AG10803 (cell line): ENCODE data around the gene HCN1.
"Not testable (repeated sequence)": the region's sequence is repeated elsewhere in the genome, so short reads cannot be mapped to it uniquely, and the experiment has no call there.

ENCODE experiments used
- DNase-seq: peaks from one replicate; pipeline ENCODE4 v3.0.0; 2010; ENCODE audit warnings: low read depth
- H3K4me3 ChIP-seq: 2 replicates; pipeline ENCODE4 v1.5.1; 2011; ENCODE audit warnings: mild to moderate bottlenecking, low read length, control low read depth
- CTCF ChIP-seq: conservative IDR thresholded peaks from 2 replicates; pipeline ENCODE4 v1.5.1; 2011; ENCODE audit warnings: mild to moderate bottlenecking, low read length, control low read depth, inconsistent platforms

HCN1 gene

GRCh38 chr5:45623832-45624231 is 72.3 kb downstream of the HCN1 start:
- H3K4me3 ChIP-seq: no peak overlapping the region
- DNase-seq: no peak
- no peak for TF ChIP-seq CTCF

GRCh38 chr5:45622365-45622764 is 73.8 kb downstream of the HCN1 start:
- no peak for DNase-seq
- no peak for TF ChIP-seq CTCF
- no peak overlapping the region for H3K4me3 ChIP-seq

- TF ChIP-seq CTCF: no peak
- no peak overlapping the region for H3K4me3 ChIP-seq
- no peak for DNase-seq
Measured at GRCh38 chr5:45617859-45618416, 78.2 kb downstream of the HCN1 start.

GRCh38 chr5:45609661-45610060 is 86.5 kb downstream of the HCN1 start:
- DNase-seq: no peak
- no peak for TF ChIP-seq CTCF
- H3K4me3 ChIP-seq: no peak overlapping the region

DNA sequence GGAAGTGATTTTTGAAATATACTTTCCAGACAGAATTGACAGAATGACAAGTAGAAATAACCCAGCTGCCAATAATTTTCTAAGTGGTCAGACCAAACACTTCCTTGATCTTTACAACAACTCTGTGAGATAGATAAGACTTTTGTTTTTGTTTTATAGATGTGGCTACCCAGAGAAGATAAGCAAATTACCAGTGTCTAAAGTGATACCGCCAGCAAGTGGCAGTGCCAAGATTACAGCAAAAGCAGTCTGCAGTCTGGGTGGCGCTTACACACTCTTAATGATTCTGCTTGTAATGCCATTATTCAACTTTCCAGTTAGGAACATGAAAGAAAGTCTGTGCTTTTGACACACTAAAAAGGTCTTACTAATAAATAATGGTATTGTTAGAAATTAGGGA is 92.1 kb downstream of the HCN1 start:
- no peak for TF ChIP-seq CTCF
- DNase-seq: no peak
- no peak overlapping the region for H3K4me3 ChIP-seq

DNA sequence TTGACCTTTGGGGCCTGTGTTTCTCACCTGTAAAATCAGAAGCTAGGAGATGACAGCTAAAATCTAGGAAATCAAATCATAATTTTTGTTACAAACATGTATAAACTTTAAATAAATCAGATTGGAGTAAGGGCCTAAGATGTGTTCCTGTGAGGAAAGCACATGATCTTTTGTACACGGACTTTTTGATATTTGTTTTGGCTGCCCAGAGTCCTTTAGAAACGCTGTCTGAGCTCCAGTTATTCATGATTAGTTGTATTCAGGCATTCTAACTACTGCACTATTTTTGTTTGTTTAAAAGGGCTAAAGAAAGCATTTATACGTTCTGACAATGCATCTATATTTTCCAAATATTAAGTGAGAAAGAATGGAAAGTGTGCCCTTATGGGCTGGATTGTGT is 94.8 kb downstream of the HCN1 start:
- H3K4me3 ChIP-seq: no peak overlapping the region
- DNase-seq: no peak
- TF ChIP-seq CTCF: no peak

DNA sequence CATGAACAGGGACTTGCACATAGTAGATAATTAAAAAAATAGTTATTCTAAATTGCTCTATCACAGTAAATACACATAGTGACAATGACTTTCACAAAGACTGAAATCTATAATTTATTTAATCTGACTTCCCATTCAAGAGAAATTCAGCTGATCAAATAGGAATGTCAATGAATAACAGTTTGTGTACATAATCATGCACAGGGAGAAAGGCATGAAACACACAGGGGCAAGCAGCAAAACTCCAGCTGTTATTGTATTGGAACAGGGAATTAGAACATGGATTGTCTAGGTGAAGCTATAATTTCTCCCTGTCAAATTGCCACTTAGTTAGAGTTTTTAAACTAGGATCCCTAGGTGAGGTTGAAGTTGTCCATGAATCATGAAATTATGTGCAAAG is 99.9 kb downstream of the HCN1 start:
- H3K4me3 ChIP-seq: no peak overlapping the region
- TF ChIP-seq CTCF: no peak
- DNase-seq: no peak

DNA sequence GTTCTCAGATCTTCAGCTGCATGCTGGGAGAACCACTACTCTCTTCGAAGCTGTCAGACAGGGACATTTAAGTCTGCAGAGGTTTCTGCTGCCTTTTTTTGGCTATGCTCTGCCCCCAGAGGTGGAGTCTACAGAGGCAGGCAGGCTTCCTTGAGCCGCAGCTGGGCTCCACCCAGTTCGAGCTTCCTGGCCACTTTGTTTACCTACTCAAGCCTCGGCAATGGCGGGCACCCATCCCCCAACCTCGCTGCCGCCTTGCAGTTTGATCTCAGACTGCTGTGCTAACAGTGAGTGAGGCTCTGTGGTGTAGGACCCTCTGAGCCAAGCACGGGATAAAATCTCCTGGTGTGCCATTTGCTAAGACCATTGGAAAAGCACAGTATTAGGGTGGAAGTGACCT is 110.2 kb downstream of the HCN1 start:
- H3K4me3 ChIP-seq, DNase-seq: not testable (repeated sequence)
